Stimulated activated naive CD8-positive, alpha-beta T cell treated with anti-CD3 and anti-CD28 coated beads, Interleukin-15, Interleukin-2, amounts not matched to agents 100 ng/mL and 50 ng/mL, for 24 hours (primary cell): Measurements from ENCODE around the gene RNASEH2B.
A peak's percentile ranks its signal among the peaks of the same experiment; 100 is the strongest.

ENCODE experiments used
- H3K27ac Mint-ChIP-seq: one replicate; pipeline ENCODE4 v1.8.0; 2021; ENCODE audit warnings: mild to moderate bottlenecking, mixed read lengths
- H3K27me3 Mint-ChIP-seq: one replicate; pipeline ENCODE4 v1.8.0; 2021; ENCODE audit warnings: mixed read lengths
- H3K36me3 Mint-ChIP-seq: one replicate; pipeline ENCODE4 v1.8.0; 2021; ENCODE audit warnings: low read depth, mixed read lengths
- H3K4me1 Mint-ChIP-seq: one replicate; pipeline ENCODE4 v1.8.0; 2021; ENCODE audit warnings: low read depth, mixed read lengths
- H3K4me3 Mint-ChIP-seq: one replicate; pipeline ENCODE4 v1.8.0; 2021; ENCODE audit warnings: mild to moderate bottlenecking, mixed read lengths
- H3K9me3 Mint-ChIP-seq: one replicate; pipeline ENCODE4 v1.8.0; 2021; ENCODE audit warnings: mixed read lengths

The RNASEH2B gene

DNA sequence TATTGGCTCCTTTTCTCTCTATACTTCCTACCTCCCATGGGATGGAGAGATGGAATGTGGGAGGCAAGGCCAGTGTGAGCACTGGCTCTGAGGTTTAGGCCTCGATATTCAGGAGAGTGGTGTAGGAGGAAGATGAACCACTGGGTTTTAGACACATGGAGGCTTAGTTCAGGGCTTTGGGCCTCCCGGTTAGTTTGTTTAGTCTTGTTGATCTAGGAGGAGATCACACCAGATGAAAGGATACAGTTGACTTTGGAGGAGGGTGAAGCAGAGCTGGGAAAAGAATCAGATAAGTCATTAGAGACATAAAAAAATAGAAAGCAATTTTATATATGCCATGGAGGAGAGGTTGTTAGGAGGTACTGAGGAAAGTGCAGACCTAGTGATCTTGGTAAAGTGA is 30.9 kb downstream of the RNASEH2B start:
- no peaks in the 10 kb centered on the region for H3K9me3 Mint-ChIP-seq
- no peak overlapping the region for H3K4me3 Mint-ChIP-seq
- H3K27ac Mint-ChIP-seq = no peak overlapping the region
- peaks cover 75% of the 10 kb centered on the region for H3K36me3 Mint-ChIP-seq
- H3K4me1 Mint-ChIP-seq = peaks cover 12% of the 10 kb centered on the region
- no peaks in the 10 kb centered on the region for H3K27me3 Mint-ChIP-seq

DNA sequence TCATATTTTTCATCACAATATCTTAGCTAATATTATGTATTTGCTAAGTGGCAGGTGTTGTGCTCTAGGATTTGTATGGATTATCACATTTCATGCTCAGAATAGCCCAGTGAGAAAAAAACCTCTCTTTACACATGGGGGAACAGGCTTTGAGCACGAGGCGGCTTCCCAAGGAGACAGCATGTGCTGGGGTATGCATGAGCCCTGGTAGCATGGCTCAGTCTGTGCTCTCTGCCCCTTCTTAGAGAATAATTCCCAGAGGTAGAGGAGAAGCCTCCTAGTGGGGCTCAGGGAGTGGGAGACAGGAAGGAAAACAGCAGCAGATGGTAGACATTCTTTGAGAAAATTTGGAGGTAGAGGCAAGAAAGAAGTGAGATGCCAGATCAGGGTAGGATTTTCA is 31.6 kb downstream of the RNASEH2B start:
- no peak overlapping the region for H3K27ac Mint-ChIP-seq
- H3K36me3 Mint-ChIP-seq = peaks cover 69% of the 10 kb centered on the region
- no peaks in the 10 kb centered on the region for H3K27me3 Mint-ChIP-seq
- H3K9me3 Mint-ChIP-seq = no peaks in the 10 kb centered on the region
- H3K4me1 Mint-ChIP-seq = peaks cover 12% of the 10 kb centered on the region
- no peak overlapping the region for H3K4me3 Mint-ChIP-seq

DNA sequence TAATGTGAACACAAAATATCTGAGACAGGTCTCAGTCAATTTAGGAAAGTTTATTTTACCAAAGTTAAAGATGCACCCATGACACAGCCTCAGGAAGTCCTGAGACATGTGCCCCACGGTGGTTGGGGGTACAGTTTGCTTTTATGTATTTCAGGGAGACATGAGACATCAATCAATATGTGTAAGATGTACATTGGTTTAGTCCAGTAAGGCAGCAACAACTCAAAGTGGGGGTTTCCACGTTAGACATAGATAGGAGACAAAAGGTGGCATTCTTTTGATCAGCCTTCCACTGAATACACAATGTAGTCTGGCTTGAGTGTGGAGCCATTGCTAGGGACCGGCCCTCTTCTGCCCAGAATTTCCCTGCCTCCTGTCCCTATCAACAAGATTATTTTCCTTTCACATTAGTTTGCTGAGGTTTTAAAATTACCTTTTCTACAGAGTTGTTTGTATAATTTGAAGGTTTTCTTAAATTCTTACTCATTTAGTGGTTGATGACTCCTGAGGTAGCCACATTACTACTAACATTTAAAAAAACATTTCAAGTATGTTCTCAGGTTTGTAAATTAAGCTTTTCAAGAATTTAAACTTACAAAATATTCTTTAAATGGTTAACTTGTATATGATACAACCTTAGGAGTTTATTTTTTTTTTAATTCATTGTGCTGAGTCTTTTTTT is 33.2 kb downstream of the RNASEH2B start:
- peak overlapping the region; percentile 37 for H3K27ac Mint-ChIP-seq
- no peaks in the 10 kb centered on the region for H3K9me3 Mint-ChIP-seq
- no peaks in the 10 kb centered on the region for H3K27me3 Mint-ChIP-seq
- no peak overlapping the region for H3K4me3 Mint-ChIP-seq
- peaks cover 12% of the 10 kb centered on the region for H3K4me1 Mint-ChIP-seq
- H3K36me3 Mint-ChIP-seq = peaks cover 68% of the 10 kb centered on the region

DNA sequence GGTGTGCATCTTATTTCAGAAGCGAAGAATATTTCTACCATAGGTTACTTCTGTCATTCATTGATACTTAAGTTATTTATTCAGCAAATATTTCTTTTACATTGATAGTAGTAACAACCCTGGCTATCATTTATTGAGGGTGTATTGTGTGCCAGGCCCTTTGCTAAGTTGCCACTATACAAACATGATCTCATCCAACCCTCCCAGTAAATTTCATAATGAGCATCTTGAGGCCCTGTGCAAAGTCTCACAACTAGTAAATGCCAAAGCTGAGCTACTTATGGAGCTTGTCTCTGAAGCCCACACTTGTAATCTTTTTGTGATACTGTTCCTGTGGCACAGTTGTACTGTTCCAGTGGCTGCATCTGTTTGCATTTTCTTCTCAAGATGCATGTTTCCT is 36.1 kb downstream of the RNASEH2B start:
- Mint-ChIP-seq H3K27ac (no peak overlapping the region), H3K27me3 (no peaks in the 10 kb centered on the region), H3K36me3 (peaks cover 75% of the 10 kb centered on the region), H3K4me1 (peaks cover 12% of the 10 kb centered on the region), H3K9me3 (no peaks in the 10 kb centered on the region), H3K4me3 (no peak overlapping the region)

DNA sequence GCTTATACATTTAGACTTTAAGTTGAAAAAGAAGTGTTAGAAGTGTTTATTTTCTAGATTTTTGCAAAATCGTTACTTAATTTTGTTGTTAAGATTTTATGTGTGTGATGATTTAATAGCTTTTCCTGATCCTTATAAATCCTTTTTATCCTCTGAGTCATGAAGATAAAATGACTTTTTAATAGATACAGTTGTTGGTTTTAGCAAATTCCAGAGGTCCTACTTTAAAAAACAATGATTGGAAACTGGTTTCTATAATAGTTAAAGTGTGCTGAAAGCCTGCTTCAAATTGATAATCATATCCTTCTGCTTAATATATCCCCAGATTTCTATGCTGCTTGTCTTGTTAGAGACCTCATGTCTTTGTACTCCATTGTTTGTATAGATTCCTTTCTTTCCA is 39.0 kb downstream of the RNASEH2B start:
- no peaks in the 10 kb centered on the region for H3K27me3 Mint-ChIP-seq
- H3K4me1 Mint-ChIP-seq = no peaks in the 10 kb centered on the region
- no peak overlapping the region for H3K4me3 Mint-ChIP-seq
- H3K27ac Mint-ChIP-seq = no peak overlapping the region
- H3K9me3 Mint-ChIP-seq = no peaks in the 10 kb centered on the region
- peaks cover 76% of the 10 kb centered on the region for H3K36me3 Mint-ChIP-seq

DNA sequence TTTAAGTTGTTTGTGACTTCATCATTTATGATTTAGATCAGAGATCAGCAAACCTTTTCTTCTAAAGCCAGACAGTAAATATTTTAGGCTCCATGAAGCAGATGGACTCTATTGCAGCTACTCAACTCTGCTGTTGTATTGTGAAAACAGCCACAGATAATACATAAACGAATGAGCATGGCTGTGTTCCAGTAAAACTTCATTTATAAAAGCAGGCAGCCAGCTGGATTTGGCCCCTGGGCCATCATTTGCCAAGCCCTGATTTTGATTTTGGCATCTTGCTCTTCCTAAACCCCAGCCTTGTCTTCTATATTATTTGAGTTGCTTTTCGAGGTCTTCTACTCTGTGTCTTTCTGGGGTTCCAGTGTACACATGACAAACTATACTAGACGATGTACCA is 41.3 kb downstream of the RNASEH2B start:
- Mint-ChIP-seq H3K36me3 (peaks cover 70% of the 10 kb centered on the region), H3K27me3 (no peaks in the 10 kb centered on the region), H3K9me3 (no peaks in the 10 kb centered on the region), H3K4me1 (no peaks in the 10 kb centered on the region), H3K27ac (no peak overlapping the region), H3K4me3 (no peak overlapping the region)

DNA sequence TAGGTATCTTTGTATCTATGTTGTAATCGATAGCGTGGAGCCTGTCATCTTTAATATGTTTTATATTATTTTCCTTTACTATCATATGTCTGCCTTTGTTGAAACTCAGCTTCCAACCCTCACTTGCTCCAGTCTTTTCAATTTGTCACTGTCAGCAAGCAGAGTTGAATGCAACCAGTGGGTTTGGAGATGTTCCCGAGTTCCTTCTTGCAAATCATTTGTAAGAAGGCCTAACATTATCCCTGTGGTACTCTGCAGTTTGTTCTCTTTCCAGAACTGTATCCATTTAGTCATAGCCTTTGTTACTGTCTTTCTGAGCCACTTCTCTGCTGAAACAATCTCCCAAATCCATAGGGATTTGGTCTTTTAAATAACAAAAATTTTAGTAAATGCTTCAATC is 41.8 kb downstream of the RNASEH2B start:
- Mint-ChIP-seq H3K27ac (no peak overlapping the region), H3K4me3 (no peak overlapping the region), H3K36me3 (peaks cover 71% of the 10 kb centered on the region), H3K4me1 (no peaks in the 10 kb centered on the region), H3K9me3 (no peaks in the 10 kb centered on the region), H3K27me3 (no peaks in the 10 kb centered on the region)

DNA sequence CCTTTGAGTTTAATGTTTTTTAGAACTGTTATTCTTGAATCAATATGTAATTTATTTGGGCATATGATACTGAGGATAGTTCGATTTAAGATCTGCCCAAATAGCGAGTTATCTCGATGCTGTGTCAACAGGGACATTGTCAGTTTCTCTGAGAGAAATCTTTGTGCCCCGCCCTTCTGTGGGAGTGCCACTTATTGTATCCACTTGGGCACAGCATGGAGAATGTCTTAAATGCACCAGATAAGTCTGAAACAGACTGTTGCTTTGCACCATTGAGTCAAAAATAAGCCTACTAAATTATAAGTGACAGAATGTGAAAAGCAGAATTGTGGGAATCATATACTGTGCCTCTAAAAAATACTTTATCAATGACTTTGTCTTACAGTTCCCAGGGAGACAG is 45.6 kb downstream of the RNASEH2B start:
- no peak overlapping the region for H3K4me3 Mint-ChIP-seq
- H3K9me3 Mint-ChIP-seq = no peaks in the 10 kb centered on the region
- no peaks in the 10 kb centered on the region for H3K4me1 Mint-ChIP-seq
- H3K36me3 Mint-ChIP-seq = peaks cover 56% of the 10 kb centered on the region
- H3K27me3 Mint-ChIP-seq = no peaks in the 10 kb centered on the region
- no peak overlapping the region for H3K27ac Mint-ChIP-seq

DNA sequence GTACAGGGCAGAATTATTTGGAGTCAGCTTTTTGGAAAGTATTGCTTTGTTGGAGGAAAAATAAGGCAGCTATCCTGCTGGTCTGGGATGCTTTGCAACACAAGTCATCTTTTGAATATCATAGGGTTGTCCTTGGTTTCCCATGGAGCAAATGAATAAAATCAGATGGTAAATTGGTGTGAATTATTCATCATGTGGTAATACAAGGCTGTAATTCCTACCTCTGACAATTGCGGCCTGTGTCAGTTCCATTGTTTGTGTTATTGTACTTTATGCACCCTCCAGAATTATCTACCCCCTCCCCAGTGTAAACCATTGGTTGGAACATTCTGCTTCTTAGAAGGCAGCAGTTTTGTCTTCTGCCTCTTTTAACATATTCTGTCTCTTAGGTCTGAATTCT is 46.2 kb downstream of the RNASEH2B start:
- Mint-ChIP-seq H3K27ac (no peak overlapping the region), H3K4me3 (no peak overlapping the region), H3K27me3 (no peaks in the 10 kb centered on the region), H3K9me3 (no peaks in the 10 kb centered on the region), H3K36me3 (peaks cover 55% of the 10 kb centered on the region), H3K4me1 (no peaks in the 10 kb centered on the region)

DNA sequence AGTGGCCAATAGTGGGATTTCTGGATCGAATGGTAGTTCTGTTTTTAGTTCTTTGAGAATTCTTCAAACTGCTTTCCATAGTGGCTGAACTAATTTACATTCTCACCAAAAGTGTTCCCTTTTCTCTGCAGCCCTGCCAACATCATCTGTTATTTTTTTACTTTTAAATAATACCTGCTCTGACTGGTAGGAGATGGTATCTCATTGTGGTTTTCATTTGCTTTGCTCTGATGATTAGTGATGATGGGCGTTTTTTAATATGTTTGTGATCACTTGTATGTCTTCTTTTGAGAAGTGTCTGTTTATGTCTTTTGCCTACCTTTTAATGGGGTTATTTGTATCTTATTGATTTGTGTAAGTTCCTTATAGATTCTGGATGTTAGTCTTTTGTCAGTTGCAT is 48.0 kb downstream of the RNASEH2B start:
- Mint-ChIP-seq H3K4me3 (no peak overlapping the region), H3K9me3 (no peaks in the 10 kb centered on the region), H3K36me3 (peaks cover 58% of the 10 kb centered on the region), H3K27me3 (no peaks in the 10 kb centered on the region), H3K4me1 (no peaks in the 10 kb centered on the region), H3K27ac (no peak overlapping the region)

DNA sequence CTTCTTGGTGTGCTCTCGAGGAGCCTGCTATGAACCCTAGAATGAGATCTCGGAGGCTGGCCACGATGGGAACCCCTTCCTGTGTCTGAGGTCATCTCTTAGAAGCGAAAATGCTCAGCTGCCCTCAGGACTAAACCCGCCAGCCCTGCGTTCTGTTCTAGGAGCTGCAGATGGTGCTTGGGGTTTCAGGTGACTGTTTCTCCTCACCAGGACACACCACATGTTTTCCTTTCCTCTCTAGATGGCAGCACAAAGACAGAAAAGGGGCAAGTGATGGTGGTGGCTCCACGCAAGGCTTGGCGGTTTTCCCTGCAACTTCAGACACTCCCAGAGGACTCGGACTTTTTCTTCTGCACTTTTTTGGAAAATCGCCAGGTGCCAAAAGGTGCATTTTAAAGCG is 60.1 kb downstream of the RNASEH2B start:
- Mint-ChIP-seq H3K4me1 (no peaks in the 10 kb centered on the region), H3K27me3 (no peaks in the 10 kb centered on the region), H3K9me3 (no peaks in the 10 kb centered on the region), H3K27ac (peak overlapping the region; percentile 11), H3K4me3 (no peak overlapping the region), H3K36me3 (peaks cover 60% of the 10 kb centered on the region)

DNA sequence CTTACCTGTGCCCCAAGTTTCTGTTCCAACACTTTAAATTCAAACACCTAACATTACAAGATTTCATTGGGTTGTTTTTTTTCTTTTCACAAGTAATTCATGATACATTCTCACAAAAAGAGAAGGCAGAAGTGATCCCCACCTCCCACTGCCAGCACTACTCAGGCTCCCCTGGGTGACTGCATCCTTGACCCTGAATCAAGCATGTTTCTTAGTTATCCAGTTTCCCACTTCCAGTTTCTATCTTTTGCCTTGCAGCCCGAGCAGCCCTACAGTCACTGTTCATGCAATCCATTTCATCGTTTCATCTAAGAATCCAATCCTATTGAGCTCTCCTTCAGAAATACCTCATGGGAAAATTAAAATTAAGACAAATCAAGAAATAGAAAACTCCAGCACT is 61.4 kb downstream of the RNASEH2B start:
- Mint-ChIP-seq H3K27ac (peak overlapping the region; percentile 23), H3K9me3 (no peaks in the 10 kb centered on the region), H3K27me3 (no peaks in the 10 kb centered on the region), H3K4me1 (no peaks in the 10 kb centered on the region), H3K36me3 (peaks cover 60% of the 10 kb centered on the region), H3K4me3 (no peak overlapping the region)

DNA sequence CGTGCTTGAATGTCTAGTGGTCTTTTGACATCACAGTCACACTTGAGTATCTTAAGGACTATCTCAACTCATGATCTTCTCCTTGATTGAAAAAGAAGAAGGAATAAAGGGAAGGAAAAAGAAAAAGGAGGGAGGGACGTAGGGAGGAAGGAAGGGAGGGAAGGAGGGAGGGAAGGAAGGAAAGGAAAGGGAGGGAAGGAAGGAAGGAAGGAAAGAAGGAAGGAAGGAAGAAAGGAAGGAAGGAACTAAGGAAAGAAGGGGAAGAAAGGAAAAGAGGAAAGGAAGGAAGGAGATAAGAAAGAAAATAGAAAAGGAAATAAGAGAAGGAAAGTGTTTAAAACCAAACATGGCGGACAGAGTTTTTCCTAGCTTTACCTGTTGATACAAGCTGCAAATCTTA is 64.7 kb downstream of the RNASEH2B start:
- Mint-ChIP-seq H3K27ac (no peak overlapping the region), H3K27me3 (no peaks in the 10 kb centered on the region), H3K36me3 (peaks cover 73% of the 10 kb centered on the region), H3K4me1 (no peaks in the 10 kb centered on the region), H3K9me3 (no peaks in the 10 kb centered on the region), H3K4me3 (no peak overlapping the region)

DNA sequence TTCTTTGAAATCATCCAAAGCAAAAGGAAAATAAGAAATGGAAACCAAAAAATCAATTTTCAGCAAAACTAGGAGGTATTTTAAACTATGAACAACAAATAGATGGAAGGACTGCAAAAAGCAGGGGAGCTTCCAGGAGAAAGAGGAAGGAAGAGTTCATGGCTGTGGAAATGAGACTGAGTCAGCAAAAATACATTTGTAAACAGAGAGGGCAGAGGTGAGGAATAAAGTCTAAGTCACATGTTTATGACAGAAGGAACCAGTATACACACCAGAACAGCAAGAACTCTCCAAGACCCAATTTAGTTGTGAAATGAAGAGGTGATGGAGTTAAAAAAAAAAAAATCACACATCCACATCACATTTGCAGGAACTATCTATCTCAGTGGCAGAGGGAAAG is 69.6 kb downstream of the RNASEH2B start:
- H3K4me1 Mint-ChIP-seq = no peaks in the 10 kb centered on the region
- no peak overlapping the region for H3K4me3 Mint-ChIP-seq
- H3K27ac Mint-ChIP-seq = no peak overlapping the region
- peaks cover 7% of the 10 kb centered on the region for H3K9me3 Mint-ChIP-seq
- H3K36me3 Mint-ChIP-seq = peaks cover 49% of the 10 kb centered on the region
- H3K27me3 Mint-ChIP-seq = no peaks in the 10 kb centered on the region

DNA sequence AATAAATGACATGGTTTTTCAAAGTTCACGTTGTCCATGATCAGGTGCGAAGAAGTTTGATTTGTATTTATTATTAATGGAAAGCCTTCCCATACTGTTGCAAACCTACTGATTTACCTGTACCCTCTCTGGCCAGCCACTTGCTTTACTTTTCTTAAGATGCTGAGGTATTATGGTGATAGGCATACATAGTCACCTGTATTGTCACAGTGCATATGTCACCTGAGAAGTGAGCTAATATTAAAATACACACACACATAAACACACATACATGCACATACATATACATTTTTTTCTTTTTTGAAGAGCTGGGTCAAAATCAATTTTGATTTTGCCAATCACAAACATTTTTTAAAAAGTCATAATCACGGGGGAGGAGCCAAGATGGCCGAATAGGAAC is 72.1 kb downstream of the RNASEH2B start:
- Mint-ChIP-seq H3K36me3 (peaks cover 27% of the 10 kb centered on the region), H3K4me3 (no peak overlapping the region), H3K27ac (no peak overlapping the region), H3K4me1 (no peaks in the 10 kb centered on the region), H3K9me3 (peaks cover 7% of the 10 kb centered on the region), H3K27me3 (no peaks in the 10 kb centered on the region)

DNA sequence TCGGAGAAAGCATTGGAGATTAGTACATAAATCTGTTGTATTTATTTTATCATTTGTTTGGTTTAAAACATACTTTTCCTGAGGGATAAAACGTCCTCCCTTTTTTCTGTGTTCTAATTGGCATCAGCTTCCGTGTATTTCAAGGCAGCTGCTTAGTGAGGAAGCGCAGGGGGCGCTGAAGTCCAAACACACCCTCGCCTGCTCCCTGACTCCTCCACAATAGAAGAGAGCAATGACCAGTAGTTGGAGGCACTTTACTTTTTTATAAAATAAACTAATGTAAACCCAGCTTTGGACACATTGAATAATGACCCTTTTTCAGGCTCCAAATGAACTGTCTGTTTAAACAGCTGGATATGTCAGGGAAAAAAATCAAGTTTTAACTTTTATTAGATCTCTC is 79.9 kb downstream of the RNASEH2B start:
- Mint-ChIP-seq H3K27ac (no peak overlapping the region), H3K9me3 (peaks cover 4% of the 10 kb centered on the region), H3K36me3 (peaks cover 4% of the 10 kb centered on the region), H3K4me1 (peaks cover 24% of the 10 kb centered on the region), H3K4me3 (no peak overlapping the region), H3K27me3 (no peaks in the 10 kb centered on the region)
